CD14-positive monocyte (primary cell): ENCODE measurements around the gene TBX19. TPM values are rescaled to one million over a fixed set of nuclear protein-coding genes. Genes with fewer than 3 reads are reported as not detected.

Experiments
- DNase-seq, 3 donors: peaks; one replicate each; pipeline ENCODE4 v3.0.0-alpha.2; 2011 to 2022
- H2AFZ ChIP-seq: 2 replicates; pipeline ENCODE4 v1.6.0; 2012; ENCODE audit warnings: mild to moderate bottlenecking, low read depth, low read length, inconsistent platforms; ENCODE audit not compliant: insufficient read depth, poor library complexity, severe bottlenecking
- H3K27ac ChIP-seq, 2 donors: 1 replicate in 1 of 2; 2 replicates in 1 of 2; pipeline ENCODE4 v1.5.1; 2012 to 2013; ENCODE audit warnings: low read length in 2 of 2, control low read depth in 1 of 2, inconsistent platforms in 1 of 2, low read depth in 1 of 2, mild to moderate bottlenecking in 1 of 2
- H3K27me3 ChIP-seq, 2 donors: one replicate each; pipeline versions ENCODE4 v1.6.0 to v1.6.1; 2011 to 2013; ENCODE audit warnings: low read length in 2 of 2; ENCODE audit not compliant: control insufficient read depth in 2 of 2, insufficient read depth in 2 of 2
- H3K36me3 ChIP-seq, 2 donors: replicated peaks in 1 of 2; 1 replicate in 1 of 2; 2 replicates in 1 of 2; pipeline versions ENCODE4 v1.5.1 to v1.6.1; 2012 to 2013; ENCODE audit warnings: low read length in 2 of 2, control low read depth in 1 of 2, inconsistent platforms in 1 of 2, mild to moderate bottlenecking in 1 of 2; ENCODE audit not compliant: insufficient read depth in 2 of 2, control insufficient read depth in 1 of 2
- H3K4me1 ChIP-seq, 2 donors: 1 replicate in 1 of 2; 2 replicates in 1 of 2; pipeline versions ENCODE4 v1.5.1 to v1.6.1; 2012 to 2013; ENCODE audit warnings: low read length in 2 of 2, control low read depth in 1 of 2, inconsistent platforms in 1 of 2, mild to moderate bottlenecking in 1 of 2, moderate library complexity in 1 of 2; ENCODE audit not compliant: insufficient read depth in 2 of 2, control insufficient read depth in 1 of 2
- H3K4me2 ChIP-seq: replicated peaks from 2 replicates; pipeline ENCODE3; 2012; ENCODE audit warnings: low read length, moderate library complexity, mild to moderate bottlenecking; ENCODE audit not compliant: poor library complexity, severe bottlenecking; ENCODE audit errors: extremely low read depth
- H3K4me3 ChIP-seq, 3 experiments: fragments of 200-600 bp in 1 of 3; sonication (generic) in 1 of 3; replicated peaks in 1 of 3; 1 replicate in 2 of 3; 2 replicates in 1 of 3; pipeline ENCODE4 v1.5.1; 2011 to 2013; ENCODE audit warnings: low read length in 3 of 3, mild to moderate bottlenecking in 3 of 3, control low read depth in 2 of 3, low read depth in 2 of 3, inconsistent platforms in 1 of 3, moderate library complexity in 1 of 3
- H3K79me2 ChIP-seq: 2 replicates; pipeline ENCODE4 v1.6.0; 2012; ENCODE audit warnings: mild to moderate bottlenecking, control low read depth, inconsistent platforms, low read length, moderate library complexity; ENCODE audit not compliant: insufficient read depth
- H3K9ac ChIP-seq: 2 replicates; pipeline ENCODE4 v1.6.0; 2017; ENCODE audit warnings: low read length, mild to moderate bottlenecking; ENCODE audit not compliant: insufficient read depth, poor library complexity, severe bottlenecking
- H3K9me3 ChIP-seq, 2 donors: replicated peaks in 1 of 2; 1 replicate in 1 of 2; 2 replicates in 1 of 2; pipeline versions ENCODE4 v1.5.1 to v1.6.1; 2012 to 2013; ENCODE audit warnings: low read length in 2 of 2, control low read depth in 1 of 2; ENCODE audit not compliant: control insufficient read depth in 1 of 2, insufficient read depth in 1 of 2
- H4K20me1 ChIP-seq: 2 replicates; pipeline ENCODE4 v1.6.0; 2012; ENCODE audit warnings: mild to moderate bottlenecking, low read length, control low read depth, moderate library complexity; ENCODE audit not compliant: insufficient read depth
- H3K27ac Mint-ChIP-seq, 7 donors: one replicate each; pipeline ENCODE4 v1.8.0; 2020; ENCODE audit warnings: mild to moderate bottlenecking in 7 of 7, mixed read lengths in 7 of 7, moderate library complexity in 6 of 7, inconsistent platforms in 2 of 7
- H3K27me3 Mint-ChIP-seq, 3 donors: one replicate each; pipeline ENCODE4 v1.8.0; 2021 to 2022; ENCODE audit warnings: low read depth in 3 of 3, mild to moderate bottlenecking in 3 of 3, mixed read lengths in 3 of 3, moderate library complexity in 3 of 3, inconsistent platforms in 1 of 3
- H3K36me3 Mint-ChIP-seq, 2 donors: one replicate each; pipeline ENCODE4 v1.8.0; 2020; ENCODE audit warnings: mixed read lengths in 2 of 2, inconsistent platforms in 1 of 2, mild to moderate bottlenecking in 1 of 2
- H3K4me1 Mint-ChIP-seq: one replicate; pipeline ENCODE4 v1.8.0; 2020; ENCODE audit warnings: mild to moderate bottlenecking, mixed read lengths
- H3K4me3 Mint-ChIP-seq, 2 donors: one replicate each; pipeline ENCODE4 v1.8.0; 2020; ENCODE audit warnings: mild to moderate bottlenecking in 2 of 2, mixed read lengths in 2 of 2, moderate library complexity in 1 of 2
- H3K9me3 Mint-ChIP-seq, 7 donors: one replicate each; pipeline ENCODE4 v1.8.0; 2020 to 2022; ENCODE audit warnings: mixed read lengths in 7 of 7, mild to moderate bottlenecking in 6 of 7, moderate library complexity in 6 of 7, inconsistent platforms in 2 of 7
- CTCF ChIP-seq: fragments of 200-600 bp; IDR thresholded peaks from one replicate; pipeline ENCODE4 v1.8.0; 2022; ENCODE audit warnings: antibody characterized with exemption, mild to moderate bottlenecking
- WGBS: methylation state at CpG from one replicate; pipeline ENCODE4 v1.1.5; 2013; ENCODE audit warnings: missing lambda C conversion rate; ENCODE audit not compliant: insufficient coverage; 5-methylcytosine and 5-hydroxymethylcytosine counted together
- intact Hi-C, 2 donors: fragments of 100-400 bp; cut with micrococcal nuclease; formaldehyde crosslinking; loops; one replicate each; pipeline versions ENCODE4 v1.15.0 to v1.15.1; 2023
- polyA plus RNA-seq, 3 donors: library from polyadenylated mRNA; depleted of rRNA in 1 of 3; unstranded in 2 of 3; stranded (reverse) in 1 of 3; fragments of 300-500 nt in 2 of 3; fragments of >200 nt in 1 of 3; fragmentation: Illumina TruSeq in 2 of 3; gene quantifications; 1 replicate in 2 of 3; 2 replicates in 1 of 3; pipeline ENCODE4 v1.2.3, GENCODE V29; 2012 to 2021

The TBX19 gene
- polyA plus RNA-seq, 3 donors: 0.65 to 7.6 (median 1.6) TPM

DNA sequence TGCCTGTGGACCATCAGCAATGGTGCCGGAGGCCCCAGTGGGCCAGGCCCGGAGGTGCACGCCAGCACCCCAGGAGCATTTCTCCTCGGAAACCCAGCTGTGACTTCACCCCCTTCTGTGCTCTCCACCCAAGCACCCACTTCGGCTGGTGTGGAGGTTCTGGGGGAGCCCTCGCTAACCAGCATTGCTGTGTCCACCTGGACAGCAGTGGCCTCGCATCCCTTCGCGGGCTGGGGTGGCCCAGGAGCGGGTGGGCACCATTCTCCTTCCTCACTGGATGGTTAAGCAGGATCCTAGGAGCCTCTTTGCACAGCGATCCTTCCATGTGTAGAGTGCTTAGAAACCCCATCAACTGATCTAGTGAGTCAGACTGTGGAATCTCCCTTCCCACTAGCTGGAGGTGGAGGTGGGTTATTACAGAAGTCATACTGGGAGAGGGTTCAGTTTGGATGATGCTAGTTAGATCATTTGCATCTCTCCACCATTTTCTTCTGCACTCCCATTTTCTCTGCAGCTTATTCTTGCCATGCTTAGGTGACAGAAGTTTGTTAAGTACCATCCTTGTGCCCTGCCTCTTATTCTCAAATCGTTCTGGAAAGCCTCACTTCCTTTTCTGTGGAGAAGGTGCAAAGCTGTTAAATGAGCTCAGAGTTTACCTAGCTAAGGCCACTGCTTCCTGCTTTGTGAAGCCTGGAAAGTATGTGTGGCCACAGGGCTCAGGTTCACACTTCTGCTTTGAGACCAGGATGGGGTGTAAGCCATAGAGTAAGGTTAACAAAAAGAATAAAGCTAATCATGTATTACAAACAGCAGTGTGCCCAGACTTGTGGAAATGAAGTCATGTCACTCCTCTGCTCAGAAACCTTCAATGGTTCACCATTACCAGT is 32.3 kb downstream of the TBX19 start:
- no peak overlapping the region for H3K4me2 ChIP-seq
- Mint-ChIP-seq H3K27me3 (no peaks in the 10 kb centered on the region), H3K36me3 (peaks cover 28 to 40% of the 10 kb centered on the region in 2 donors), H3K27ac (no peak overlapping the region), H3K4me3 (no peak overlapping the region), H3K4me1 (no peaks in the 10 kb centered on the region), H3K9me3 (no peaks in the 10 kb centered on the region)
- TF ChIP-seq CTCF: no peak
- intact Hi-C loops: no loop called here
- 72% methylated on average over 3 of the region's 12 CpGs for WGBS
- no peaks in the 10 kb centered on the region for H3K4me1 ChIP-seq
- no peaks in the 10 kb centered on the region for H3K27me3 ChIP-seq
- no peak overlapping the region for H3K27ac ChIP-seq
- peaks cover 0 to 27% of the 10 kb centered on the region in 2 donors for H3K36me3 ChIP-seq
- no peak overlapping the region for H2AFZ ChIP-seq
- no peaks in the 10 kb centered on the region for H4K20me1 ChIP-seq
- no peaks in the 10 kb centered on the region for H3K79me2 ChIP-seq
- H3K9me3 ChIP-seq: no peaks in the 10 kb centered on the region
- DNase-seq: no peak
- H3K4me3 ChIP-seq: no peak overlapping the region
- H3K9ac ChIP-seq: no peak overlapping the region

DNA sequence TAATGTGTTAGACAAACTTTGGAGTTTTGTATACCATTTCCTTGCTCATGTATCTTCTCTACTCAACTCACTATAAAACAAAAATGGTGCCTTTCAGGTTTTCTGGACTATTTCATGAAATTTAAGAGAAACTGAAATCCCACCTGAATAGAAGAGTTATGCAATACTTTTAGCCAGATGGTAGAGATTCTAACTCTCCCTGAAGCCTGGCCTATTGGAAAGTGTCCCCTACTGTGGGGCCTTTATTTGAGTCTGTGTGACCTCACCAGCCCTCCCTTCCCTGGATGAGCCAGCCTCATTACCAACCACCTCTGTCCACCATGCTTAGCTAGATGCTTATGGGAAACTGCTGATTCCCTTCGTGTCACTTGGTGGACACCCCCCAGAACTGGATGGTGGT is 35.5 kb downstream of the TBX19 start:
- Histone ChIP-seq H3K79me2 (no peaks in the 10 kb centered on the region), H3K4me1 (no peaks in the 10 kb centered on the region), H3K27me3 (no peaks in the 10 kb centered on the region), H3K9me3 (no peaks in the 10 kb centered on the region), H3K36me3 (peaks cover 0 to 20% of the 10 kb centered on the region in 2 donors), H4K20me1 (no peaks in the 10 kb centered on the region), H2AFZ (no peak overlapping the region), H3K4me2 (no peak overlapping the region), H3K9ac (no peak overlapping the region), H3K4me3 (no peak overlapping the region), H3K27ac (no peak overlapping the region)
- intact Hi-C loops: no loop called here
- DNase-seq: no peak
- no peak overlapping the region for H3K4me3 Mint-ChIP-seq
- H3K36me3 Mint-ChIP-seq: peaks cover 14 to 35% of the 10 kb centered on the region in 2 donors
- H3K4me1 Mint-ChIP-seq: no peaks in the 10 kb centered on the region
- H3K9me3 Mint-ChIP-seq: peaks cover 0 to 2% (median 0%) of the 10 kb centered on the region in 7 donors
- no peak overlapping the region for H3K27ac Mint-ChIP-seq
- no peaks in the 10 kb centered on the region for H3K27me3 Mint-ChIP-seq
- no peak for TF ChIP-seq CTCF
- no CpG with 5 or more reads among the region's 1 CpG for WGBS
